HepG2 (cell line): Measurements from ENCODE around the gene HPCAL1. TPM values are rescaled to one million over a fixed set of nuclear protein-coding genes. Genes with fewer than 3 reads are reported as not detected.

ENCODE experiments used
- CAMTA2 ChIP-seq: sonication (generic); formaldehyde crosslinking; IDR thresholded peaks from 2 replicates; pipeline ENCODE4 v1.4.0; 2020; ENCODE audit warnings: mild to moderate bottlenecking, missing genetic modification reagents, borderline replicate concordance
- CHD2 ChIP-seq: IDR thresholded peaks from 2 replicates; pipeline ENCODE4 v1.6.1; 2011; ENCODE audit warnings: low read depth, low read length, improper control_type of control experiment
- DMAP1 ChIP-seq: IDR thresholded peaks from 2 replicates; pipeline ENCODE4 v1.6.1; 2016
- FOXA3 ChIP-seq: IDR thresholded peaks from 2 replicates; pipeline ENCODE4 v1.6.1; 2016; ENCODE audit warnings: missing genetic modification reagents, missing compliant biosample characterization
- HNF1B ChIP-seq: sonication (generic); formaldehyde crosslinking; IDR thresholded peaks from 2 replicates; pipeline ENCODE4 v1.5.1; 2020; ENCODE audit warnings: mild to moderate bottlenecking, moderate library complexity, missing genetic modification reagents
- KDM3A ChIP-seq: IDR thresholded peaks from 2 replicates; pipeline ENCODE4 v1.6.1; 2018; ENCODE audit warnings: low read depth, missing compliant biosample characterization
- MAFG ChIP-seq: sonication (generic); formaldehyde crosslinking; IDR thresholded peaks from 2 replicates; pipeline ENCODE4 v1.5.1; 2020; ENCODE audit warnings: mild to moderate bottlenecking, missing genetic modification reagents
- MZF1 ChIP-seq: sonication (generic); formaldehyde crosslinking; IDR thresholded peaks from 2 replicates; pipeline ENCODE4 v1.8.1; 2023; ENCODE audit warnings: mild to moderate bottlenecking, missing genetic modification reagents, borderline replicate concordance
- NAIF1 ChIP-seq: sonication (generic); formaldehyde crosslinking; IDR thresholded peaks from 2 replicates; pipeline ENCODE4 v1.5.0; 2020; ENCODE audit warnings: mild to moderate bottlenecking, missing genetic modification reagents, borderline replicate concordance
- SRSF1 ChIP-seq: fragments of 200-400 bp; formaldehyde crosslinking; optimal IDR thresholded peaks from 2 replicates; pipeline ENCODE3; 2017; ENCODE audit warnings: mild to moderate bottlenecking, low read depth, low read length, moderate library complexity
- YY1 ChIP-seq: IDR thresholded peaks from 2 replicates; pipeline ENCODE4 v1.6.1; 2011; ENCODE audit warnings: low read length, low read depth, moderate library complexity, mild to moderate bottlenecking; ENCODE audit not compliant: insufficient read depth, insufficient replicate concordance
- ZBTB2 ChIP-seq: sonication (generic); formaldehyde crosslinking; IDR thresholded peaks from 2 replicates; pipeline ENCODE4 v1.8.0; 2022; ENCODE audit warnings: low read depth, missing genetic modification reagents
- ZFP91 ChIP-seq: sonication (generic); formaldehyde crosslinking; IDR thresholded peaks from 2 replicates; pipeline ENCODE4 v1.9.0; 2022; ENCODE audit warnings: missing genetic modification reagents, mild to moderate bottlenecking, borderline replicate concordance
- ZNF530 ChIP-seq: sonication (generic); formaldehyde crosslinking; IDR thresholded peaks from 2 replicates; pipeline ENCODE4 v1.5.0; 2020; ENCODE audit warnings: low read depth, mild to moderate bottlenecking, missing genetic modification reagents
- ZNF607 ChIP-seq: sonication (generic); formaldehyde crosslinking; IDR thresholded peaks from 2 replicates; pipeline ENCODE4 v1.5.1; 2020; ENCODE audit warnings: missing genetic modification reagents, mild to moderate bottlenecking, borderline replicate concordance
- ZNF781 ChIP-seq: sonication (generic); formaldehyde crosslinking; IDR thresholded peaks from 2 replicates; pipeline ENCODE4 v1.5.1; 2020; ENCODE audit warnings: borderline replicate concordance, mild to moderate bottlenecking, missing genetic modification reagents; ENCODE audit errors: not compliant biosample characterization
- polyA plus RNA-seq, 8 experiments: library from polyadenylated mRNA; depleted of rRNA in 3 of 8; stranded (reverse) in 7 of 8; unstranded in 1 of 8; fragments of >200 nt; fragmentation: Illumina TruSeq in 4 of 8; extraction: Trizol in 4 of 8; gene quantifications; 2 replicates each; pipeline versions ENCODE4 v1.2.1 to v1.2.3, GENCODE V29; 2011 to 2016; ENCODE audit warnings: low read depth in 4 of 8, missing spikeins in 1 of 8, mixed read lengths in 1 of 8; ENCODE audit not compliant: insufficient read depth in 1 of 8
- total RNA-seq, 5 experiments: library from RNA; depleted of rRNA; stranded (reverse); fragments of >200 nt; fragmentation: Illumina TruSeq; extraction: Trizol; gene quantifications; 2 replicates each; pipeline ENCODE4 v1.2.3, GENCODE V29; 2016; ENCODE audit warnings: low read depth in 1 of 5

The HPCAL1 gene
- total and polyA plus RNA-seq, 2 of the 13 experiments (the other 11 are each of a cell fraction or from before 2014, with no cell fraction given): 29.5 to 29.9 TPM

- no peak for TF ChIP-seq ZNF607 (CRISPR knock-in tag)
- 0 out of 2 replicates have a peak, but pooled peaks have one; percentile 55 for TF ChIP-seq NAIF1 (CRISPR knock-in tag)
- no peak for TF ChIP-seq ZBTB2 (CRISPR knock-in tag)
- TF ChIP-seq CAMTA2 (CRISPR knock-in tag): 0 out of 2 replicates have a peak, but pooled peaks have one; percentile 53
- TF ChIP-seq ZFP91 (CRISPR knock-in tag): peak; percentile 85
- peak; percentile 77 for TF ChIP-seq HNF1B (CRISPR knock-in tag)
- TF ChIP-seq FOXA3 (CRISPR knock-in tag): peak; percentile 81
- peak; percentile 56 for TF ChIP-seq YY1
- TF ChIP-seq ZNF781 (CRISPR knock-in tag): peak; percentile 27
- TF ChIP-seq MZF1 (CRISPR knock-in tag): no peak
- TF ChIP-seq ZNF530 (CRISPR knock-in tag): no peak
- TF ChIP-seq SRSF1: no peak
- TF ChIP-seq MAFG (CRISPR knock-in tag): no peak
- no peak for TF ChIP-seq CHD2
- TF ChIP-seq KDM3A (CRISPR knock-in tag): peak; percentile 90; the same call in 1 of the 2 replicates
- peak; percentile 84 for TF ChIP-seq DMAP1 (CRISPR knock-in tag)
Measured at GRCh38 chr2:10449838-10450691, 147.4 kb downstream of the HPCAL1 start (continued).
